C4-2B (cell line): ENCODE data around the gene GPR135.

Experiments
- ZFX ChIP-seq: fragments of 450-650 bp; IDR thresholded peaks from 2 replicates; pipeline ENCODE4 v1.6.1; 2017
- TF ChIP-seq, protein P1 (sequence below): fragments of 450-650 bp; conservative IDR thresholded peaks from 2 replicates; pipeline ENCODE4 v1.5.1; 2017; ENCODE audit warnings: mild to moderate bottlenecking

- TF ChIP-seq, protein P1, sequence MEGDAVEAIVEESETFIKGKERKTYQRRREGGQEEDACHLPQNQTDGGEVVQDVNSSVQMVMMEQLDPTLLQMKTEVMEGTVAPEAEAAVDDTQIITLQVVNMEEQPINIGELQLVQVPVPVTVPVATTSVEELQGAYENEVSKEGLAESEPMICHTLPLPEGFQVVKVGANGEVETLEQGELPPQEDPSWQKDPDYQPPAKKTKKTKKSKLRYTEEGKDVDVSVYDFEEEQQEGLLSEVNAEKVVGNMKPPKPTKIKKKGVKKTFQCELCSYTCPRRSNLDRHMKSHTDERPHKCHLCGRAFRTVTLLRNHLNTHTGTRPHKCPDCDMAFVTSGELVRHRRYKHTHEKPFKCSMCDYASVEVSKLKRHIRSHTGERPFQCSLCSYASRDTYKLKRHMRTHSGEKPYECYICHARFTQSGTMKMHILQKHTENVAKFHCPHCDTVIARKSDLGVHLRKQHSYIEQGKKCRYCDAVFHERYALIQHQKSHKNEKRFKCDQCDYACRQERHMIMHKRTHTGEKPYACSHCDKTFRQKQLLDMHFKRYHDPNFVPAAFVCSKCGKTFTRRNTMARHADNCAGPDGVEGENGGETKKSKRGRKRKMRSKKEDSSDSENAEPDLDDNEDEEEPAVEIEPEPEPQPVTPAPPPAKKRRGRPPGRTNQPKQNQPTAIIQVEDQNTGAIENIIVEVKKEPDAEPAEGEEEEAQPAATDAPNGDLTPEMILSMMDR, result peak; percentile 85
- TF ChIP-seq ZFX, result peak; percentile 87
Measured at GRCh38 chr14:59483819-59484638, 18.8 kb upstream of the GPR135 start, which contains the start of the genes JKAMP and L3HYPDH.
